Measurements from ENCODE around the gene CA4. TPM values are rescaled to one million over a fixed set of nuclear protein-coding genes. Genes with fewer than 3 reads are reported as not detected.
"Not testable (repeated sequence)": the region's sequence is repeated elsewhere in the genome, so short reads cannot be mapped to it uniquely, and the experiment has no call there.

CA4 gene
- not detected for total RNA-seq

GRCh38 chr17:60149691-60150582, at the start of gene CA4:
CA4 (plus strand) TSS chr17:60149973; CDS start chr17:60150035, 62 bp downstream.
- CTCF ChIA-PET, result interaction anchor here (5.7 kb wide), 1 partner anchor 9 kb away, joined by 34 read pairs; no protein-coding TSS in a partner anchor
- intact Hi-C loops (cut with micrococcal nuclease), result loop anchor here (10.0 kb wide), 1 partner anchor 285 kb away; no protein-coding TSS in a partner anchor
- no peak for TF ChIP-seq CTCF (IDR thresholded peaks at IDR 0.05)
- Mint-ChIP-seq H3K4me3 (peak within 1 kb of the TSS; percentile 37), H3K9me3 (no peaks in the 10 kb centered on the region), H3K27ac (no peak within 1 kb of the TSS), H3K27me3 (peaks cover 56% of the 10 kb centered on the region), H3K36me3 (ENCODE audit: low read depth) (no peaks in the 10 kb centered on the region), H3K4me1 (ENCODE audit: low read depth) (peaks cover 16% of the 10 kb centered on the region)
- DNase-seq, result no peak
- no peak for ATAC-seq
- POLR2A ChIA-PET, result interaction anchor here (0.6 to 0.8 kb wide), 2 partner anchors 41 to 149 kb away, joined by 3 read pairs; no protein-coding TSS in a partner anchor

DNA sequence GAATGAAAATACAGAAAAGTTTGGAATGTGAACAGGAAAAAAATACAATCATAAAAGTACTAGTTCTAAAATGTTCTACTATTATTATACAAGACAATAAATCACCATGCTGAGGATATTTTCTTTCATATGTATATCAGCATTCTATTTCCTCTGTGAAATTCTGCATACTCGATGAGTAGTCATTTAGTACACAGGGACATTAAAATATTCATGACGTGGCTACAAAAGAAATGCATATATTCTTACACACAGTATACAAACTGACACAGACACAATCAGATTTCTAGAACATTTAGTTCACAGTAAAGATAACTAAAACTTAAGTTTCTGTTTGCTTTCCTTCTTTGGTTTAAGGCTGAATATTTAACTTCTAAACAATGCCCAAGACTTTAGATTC, 49.2 kb upstream of the CA4 start:
- ATAC-seq; POLR2A ChIA-PET; H3K36me3 Mint-ChIP-seq (ENCODE audit: low read depth); H3K4me3 Mint-ChIP-seq; H3K27ac Mint-ChIP-seq; H3K9me3 Mint-ChIP-seq; DNase-seq; CTCF ChIA-PET: not testable (repeated sequence)
- Mint-ChIP-seq H3K4me1 (ENCODE audit: low read depth) (peaks cover 11% of the 10 kb centered on the region), H3K27me3 (peaks cover 27% of the 10 kb centered on the region)
- intact Hi-C loops (cut with micrococcal nuclease), result loop anchor here (10.0 kb wide), 1 partner anchor 334 kb away; no protein-coding TSS in a partner anchor

DNA sequence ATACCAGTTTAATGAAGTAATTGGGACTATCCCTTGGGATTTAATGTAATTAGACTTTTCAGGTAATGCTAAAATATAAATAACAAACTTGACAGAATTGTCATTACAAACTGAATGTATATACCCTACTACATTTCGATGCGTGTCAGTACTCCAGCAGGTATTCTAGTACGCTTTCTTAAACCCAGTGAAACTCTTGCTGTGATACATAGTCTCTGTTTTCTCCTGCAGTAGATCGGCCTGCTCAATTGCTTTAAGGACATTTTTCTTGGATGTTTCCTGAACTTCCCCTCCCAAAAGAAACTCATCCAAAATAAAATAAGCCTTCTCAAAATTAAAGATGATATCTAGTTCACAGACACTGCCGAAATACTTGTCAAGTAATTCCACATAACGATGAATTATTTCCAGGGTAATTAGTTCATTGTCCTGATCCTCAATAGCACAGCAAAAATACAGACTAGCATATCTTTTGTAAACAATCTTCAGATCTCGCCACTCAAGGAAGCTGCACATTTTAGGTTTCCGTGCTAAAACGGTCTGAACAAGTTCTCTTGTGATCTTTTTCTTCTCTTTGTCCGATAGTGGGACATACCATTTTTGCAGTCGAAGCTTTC, 47.6 kb upstream of the CA4 start:
- intact Hi-C loops (cut with micrococcal nuclease), result loop anchor here (10.0 kb wide), 1 partner anchor 333 kb away; no protein-coding TSS in a partner anchor
- DNase-seq, result not testable (repeated sequence)

DNA sequence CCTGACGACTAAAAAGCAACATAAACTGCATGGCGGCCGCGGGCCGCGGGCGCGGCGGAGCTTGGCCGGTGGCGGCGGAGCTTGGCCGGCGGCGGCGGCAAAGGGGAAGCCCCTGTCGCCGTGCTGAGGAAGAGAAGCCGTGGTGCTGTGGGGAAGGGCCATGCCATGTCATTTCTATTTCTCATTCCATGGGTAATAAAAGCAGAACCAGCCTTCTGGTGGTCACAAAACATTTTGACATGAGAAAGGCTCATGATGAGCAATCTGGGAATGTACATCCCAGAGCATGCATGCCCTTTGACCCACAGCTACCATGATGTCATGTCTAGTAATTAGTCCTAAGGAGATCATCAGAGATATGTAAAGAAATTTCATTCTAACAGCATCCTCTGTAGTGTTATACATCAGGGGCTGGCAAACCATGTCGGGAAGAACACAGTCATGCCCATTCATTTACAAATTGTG, 47.1 kb upstream of the CA4 start:
- ATAC-seq (peak; percentile 83), DNase-seq (peak; percentile 45)
- ChIA-PET CTCF (no interaction called here), POLR2A (no interaction called here)
- Mint-ChIP-seq H3K4me1 (ENCODE audit: low read depth) (peaks cover 17% of the 10 kb centered on the region), H3K27me3 (peaks cover 27% of the 10 kb centered on the region), H3K36me3 (ENCODE audit: low read depth) (no peaks in the 10 kb centered on the region), H3K9me3 (no peaks in the 10 kb centered on the region), H3K4me3 (peak overlapping the region; percentile 62), H3K27ac (no peak overlapping the region)
- no peak for TF ChIP-seq CTCF (IDR thresholded peaks at IDR 0.05)
- intact Hi-C loops (cut with micrococcal nuclease), result loop anchor here (10.0 kb wide), 1 partner anchor 332 kb away; no protein-coding TSS in a partner anchor

More for the DNA sequence above, 47.6 kb upstream of the CA4 start:
- H3K27ac Mint-ChIP-seq; ATAC-seq; H3K9me3 Mint-ChIP-seq; H3K36me3 Mint-ChIP-seq (ENCODE audit: low read depth); POLR2A ChIA-PET; CTCF ChIA-PET: not testable (repeated sequence)
- peak overlapping the region; percentile 62 for H3K4me3 Mint-ChIP-seq
- peaks cover 27% of the 10 kb centered on the region for H3K27me3 Mint-ChIP-seq
- H3K4me1 Mint-ChIP-seq (ENCODE audit: low read depth), result peaks cover 17% of the 10 kb centered on the region

DNA sequence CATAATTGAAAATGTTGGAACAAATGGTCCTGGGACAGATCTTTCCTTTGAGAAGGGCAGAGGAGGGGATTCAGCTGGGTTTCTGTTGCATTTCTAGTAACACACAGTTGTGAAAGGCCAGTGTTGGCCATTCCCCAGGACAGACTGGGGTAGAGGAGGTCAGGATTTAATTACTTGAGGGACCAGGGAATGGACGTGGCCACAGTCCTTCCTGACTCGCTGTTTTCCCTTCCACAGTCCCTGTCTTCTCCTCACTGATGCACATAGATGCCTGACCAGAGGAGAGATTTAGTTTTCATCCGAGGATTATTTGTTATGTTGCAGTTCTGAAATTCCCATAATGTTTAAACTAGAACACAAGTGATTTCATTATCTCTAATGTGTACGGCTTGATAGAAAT, 45.8 kb upstream of the CA4 start:
- Mint-ChIP-seq H3K27me3 (peaks cover 22% of the 10 kb centered on the region), H3K4me3 (no peak overlapping the region), H3K4me1 (ENCODE audit: low read depth) (peaks cover 17% of the 10 kb centered on the region), H3K36me3 (ENCODE audit: low read depth) (no peaks in the 10 kb centered on the region), H3K9me3 (no peaks in the 10 kb centered on the region), H3K27ac (no peak overlapping the region)
- intact Hi-C loops (cut with micrococcal nuclease), result loop anchor here (10.0 kb wide), 1 partner anchor 331 kb away; no protein-coding TSS in a partner anchor
- ChIA-PET POLR2A (no interaction called here), CTCF (no interaction called here)
- no peak for TF ChIP-seq CTCF (IDR thresholded peaks at IDR 0.05)
- no peak for DNase-seq
- ATAC-seq, result no peak

All from activated CD8-positive, alpha-beta T cell treated with anti-CD3 and anti-CD28 coated beads for 36 hours (primary cell).